SK-N-MC (cell line): Measurements from ENCODE around the gene SLC6A7.
"Not testable (repeated sequence)": the region's sequence is repeated elsewhere in the genome, so short reads cannot be mapped to it uniquely, and the experiment has no call there.

Experiments used
- DNase-seq: peaks from one replicate; pipeline ENCODE4 v3.0.0-alpha.2; 2011; ENCODE audit warnings: low read depth, low spot score
- H3K27ac ChIP-seq: fragments of 200-600 bp; sonication (generic); 2 replicates; pipeline ENCODE4 v1.5.1; 2016; ENCODE audit warnings: mixed run types
- H3K36me3 ChIP-seq: fragments of 200-600 bp; sonication (generic); 2 replicates; pipeline ENCODE4 v1.6.1; 2017; ENCODE audit warnings: antibody characterized with exemption, low read length, mixed read lengths; ENCODE audit not compliant: insufficient read depth
- H3K4me3 ChIP-seq: fragments of 200-600 bp; sonication (generic); 2 replicates; pipeline ENCODE4 v1.5.1; 2016
- H3K9ac ChIP-seq: fragments of 200-600 bp; sonication (generic); 2 replicates; pipeline ENCODE4 v1.8.0; 2017; ENCODE audit warnings: mixed run types, mixed read lengths; ENCODE audit not compliant: insufficient read length
- H3K9me3 ChIP-seq: fragments of 200-600 bp; sonication (generic); 2 replicates; pipeline ENCODE4 v1.6.1; 2017; ENCODE audit warnings: low read depth, mild to moderate bottlenecking, antibody characterized with exemption, low read length, moderate library complexity, mixed read lengths
- EZH2 ChIP-seq: fragments of 200-600 bp; sonication (generic); IDR thresholded peaks from one replicate; pipeline ENCODE4 v1.6.1; 2017; ENCODE audit warnings: antibody characterized with exemption
- FOXP2 ChIP-seq: optimal IDR thresholded peaks from 2 replicates; pipeline ENCODE3; 2011; ENCODE audit warnings: mild to moderate bottlenecking, moderate library complexity; ENCODE audit not compliant: insufficient read depth; ENCODE audit errors: extremely low read length, control extremely low read depth
- POLR2AphosphoS5 ChIP-seq: IDR thresholded peaks from 2 replicates; pipeline ENCODE4 v1.6.1; 2012; ENCODE audit warnings: mild to moderate bottlenecking, low read depth, low read length, borderline replicate concordance

The SLC6A7 gene

GRCh38 chr5:150242251-150242894, 52.5 kb downstream of the SLC6A7 start:
- no peak overlapping the region for H3K27ac ChIP-seq
- TF ChIP-seq EZH2 (no peak), FOXP2 (no peak), POLR2AphosphoS5 (no peak)
- DNase-seq, result no peak
- H3K9me3 ChIP-seq, result no peaks in the 10 kb centered on the region
- H3K4me3 ChIP-seq, result no peak overlapping the region
- H3K36me3 ChIP-seq, result no peaks in the 10 kb centered on the region
- no peak overlapping the region for H3K9ac ChIP-seq

GRCh38 chr5:150243590-150243989, 53.7 kb downstream of the SLC6A7 start:
- Histone ChIP-seq H3K4me3 (no peak overlapping the region), H3K27ac (no peak overlapping the region), H3K9ac (no peak overlapping the region), H3K9me3 (no peaks in the 10 kb centered on the region), H3K36me3 (no peaks in the 10 kb centered on the region)
- no peak for TF ChIP-seq POLR2AphosphoS5
- TF ChIP-seq FOXP2, result no peak
- TF ChIP-seq EZH2, result no peak
- DNase-seq, result no peak

GRCh38 chr5:150244209-150244608, 54.3 kb downstream of the SLC6A7 start:
- no peak overlapping the region for H3K9ac ChIP-seq
- no peak overlapping the region for H3K27ac ChIP-seq
- H3K4me3 ChIP-seq, result no peak overlapping the region
- no peaks in the 10 kb centered on the region for H3K36me3 ChIP-seq
- no peak for TF ChIP-seq EZH2
- no peak for TF ChIP-seq POLR2AphosphoS5
- TF ChIP-seq FOXP2, result no peak
- no peak for DNase-seq
- H3K9me3 ChIP-seq, result no peaks in the 10 kb centered on the region

- no peaks in the 10 kb centered on the region for H3K9me3 ChIP-seq
- no peak overlapping the region for H3K4me3 ChIP-seq
These were observed 55.4 kb downstream of the SLC6A7 start for GRCh38 chr5:150245111-150245789.

GRCh38 chr5:150245808-150246207, 55.9 kb downstream of the SLC6A7 start:
- Histone ChIP-seq H3K4me3 (no peak overlapping the region), H3K36me3 (no peaks in the 10 kb centered on the region), H3K9ac (no peak overlapping the region), H3K27ac (no peak overlapping the region), H3K9me3 (no peaks in the 10 kb centered on the region)
- no peak for TF ChIP-seq FOXP2
- TF ChIP-seq EZH2, result no peak
- TF ChIP-seq POLR2AphosphoS5, result no peak
- no peak for DNase-seq

More at GRCh38 chr5:150245111-150245789, 55.4 kb downstream of the SLC6A7 start:
- no peak for TF ChIP-seq EZH2
- no peak for TF ChIP-seq POLR2AphosphoS5
- no peak for TF ChIP-seq FOXP2
- no peak overlapping the region for H3K27ac ChIP-seq
- no peak overlapping the region for H3K9ac ChIP-seq
- H3K36me3 ChIP-seq, result no peaks in the 10 kb centered on the region
- DNase-seq, result no peak

GRCh38 chr5:150246429-150246828, 56.6 kb downstream of the SLC6A7 start:
- no peaks in the 10 kb centered on the region for H3K9me3 ChIP-seq
- no peak overlapping the region for H3K9ac ChIP-seq
- no peak overlapping the region for H3K27ac ChIP-seq
- H3K36me3 ChIP-seq, result no peaks in the 10 kb centered on the region
- no peak overlapping the region for H3K4me3 ChIP-seq
- no peak for DNase-seq
- TF ChIP-seq POLR2AphosphoS5 (no peak), FOXP2 (no peak), EZH2 (no peak)

- no peak overlapping the region for H3K9ac ChIP-seq
- no peak for DNase-seq
- H3K9me3 ChIP-seq, result no peaks in the 10 kb centered on the region
- no peak overlapping the region for H3K4me3 ChIP-seq
- H3K36me3 ChIP-seq, result no peaks in the 10 kb centered on the region
- no peak for TF ChIP-seq FOXP2
- no peak for TF ChIP-seq EZH2
- TF ChIP-seq POLR2AphosphoS5, result no peak
- no peak overlapping the region for H3K27ac ChIP-seq
These were observed 57.0 kb downstream of the SLC6A7 start for GRCh38 chr5:150246835-150247234.

GRCh38 chr5:150247726-150248125, 57.9 kb downstream of the SLC6A7 start:
- Histone ChIP-seq H3K36me3 (no peaks in the 10 kb centered on the region), H3K4me3 (no peak overlapping the region), H3K27ac (no peak overlapping the region), H3K9me3 (no peaks in the 10 kb centered on the region), H3K9ac (no peak overlapping the region)
- no peak for DNase-seq
- TF ChIP-seq FOXP2, result no peak
- no peak for TF ChIP-seq POLR2AphosphoS5
- no peak for TF ChIP-seq EZH2

GRCh38 chr5:150248493-150248892, 58.6 kb downstream of the SLC6A7 start:
- DNase-seq, H3K9me3 ChIP-seq, H3K9ac ChIP-seq, H3K36me3 ChIP-seq, H3K27ac ChIP-seq, H3K4me3 ChIP-seq: not testable (repeated sequence)
